Measurements from ENCODE around the gene RBM47. TPM values are rescaled to one million over a fixed set of nuclear protein-coding genes. Genes with fewer than 3 reads are reported as not detected.
"Not testable (repeated sequence)": the region's sequence is repeated elsewhere in the genome, so short reads cannot be mapped to it uniquely, and the experiment has no call there.

RBM47 gene
- total and polyA plus RNA-seq, 2 of the 4 experiments (the other 2 are of a cell fraction) = 0.44 to 1.1 TPM

DNA sequence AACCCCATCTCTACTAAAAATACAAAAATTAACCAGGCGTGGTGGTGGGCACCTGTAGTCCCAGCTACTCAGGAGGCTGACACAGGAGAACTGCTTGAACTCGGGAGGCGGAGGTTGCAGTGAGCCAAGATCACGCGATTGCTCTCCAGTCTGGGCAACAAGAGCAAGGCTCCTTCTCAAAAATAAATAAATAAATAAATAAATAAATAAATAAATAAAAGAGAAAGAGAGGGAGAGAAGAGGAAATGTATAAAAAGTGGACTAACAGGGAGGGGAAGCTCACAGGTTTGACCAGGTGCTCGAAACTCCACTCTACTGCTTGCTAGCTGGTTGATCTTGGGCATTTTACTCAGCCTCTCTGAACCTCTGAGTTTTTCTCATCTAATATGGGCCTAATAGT, 84.2 kb downstream of the RBM47 start:
- H3K56ac ChIP-seq (ENCODE audit: extremely low read depth, insufficient read depth, low read length); POLR2A ChIA-PET (ENCODE audit: unreplicated experiment); H4K20me1 ChIP-seq (ENCODE audit: insufficient read depth, low read length); H3K9me1 ChIP-seq (ENCODE audit: insufficient read depth, low read length); H3K36me3 ChIP-seq (ENCODE audit: control insufficient read depth, insufficient read depth, low read length); H2BK20ac ChIP-seq (ENCODE audit: low read depth, low read length); H2BK15ac ChIP-seq (ENCODE audit: low read depth, low read length); H2AK5ac ChIP-seq (ENCODE audit: low read depth, low read length); H3K18ac ChIP-seq (ENCODE audit: low read depth, low read length); H3K79me1 ChIP-seq (ENCODE audit: low read depth in 1 of 2, low read length in 2 of 2); H3K27me3 ChIP-seq (ENCODE audit: control insufficient read depth, insufficient read depth, low read length); H4K8ac ChIP-seq (ENCODE audit: low read depth in 2 of 2, low read length in 2 of 2); dilution Hi-C loops (cut with HindIII; ENCODE audit: low sequenced_read_pairs, unreplicated experiment); in situ Hi-C loops (cut with MboI; ENCODE audit: low sequenced_read_pairs); H3K4ac ChIP-seq (ENCODE audit: low read depth, low read length); H2AK9ac ChIP-seq (replicated peaks; ENCODE audit: low read depth, low read length, poor library complexity); H3K9me3 ChIP-seq (ENCODE audit: control insufficient read depth, insufficient read depth, low read length); DNase-seq; H3K14ac ChIP-seq (replicated peaks; ENCODE audit: low read depth, low read length); H2BK5ac ChIP-seq (ENCODE audit: low read depth, low read length, poor library complexity, severe bottlenecking); BruUV-seq (replicated peaks); H3K4me2 ChIP-seq (ENCODE audit: low read depth, low read length); CTCF ChIA-PET; H2AFZ ChIP-seq (replicated peaks; ENCODE audit: low read length, poor library complexity); intact Hi-C loops (cut with micrococcal nuclease); H3K27ac ChIP-seq (ENCODE audit: insufficient read depth, low read length); H2BK120ac ChIP-seq (ENCODE audit: low read depth, low read length); H4K91ac ChIP-seq (ENCODE audit: insufficient read depth, low read depth, low read length); H3K9ac ChIP-seq (ENCODE audit: low read depth, low read length); H3K4me1 ChIP-seq (ENCODE audit: control insufficient read depth, insufficient read depth, low read length); H3K4me3 ChIP-seq (ENCODE audit: insufficient read depth, low read depth, low read length); ATAC-seq (ENCODE audit: low read depth); H3K23ac ChIP-seq (ENCODE audit: low read depth, low read length); H4K5ac ChIP-seq (ENCODE audit: low read depth, low read length): not testable (repeated sequence)
- WGBS, 2 experiments (ENCODE audit: extremely low coverage in 2 of 2, insufficient read length in 1 of 2) = no CpG with 5 or more reads among the region's 6 CpGs
